Kidney tubule cell (primary cell): ENCODE measurements around the gene CD37.

ENCODE experiments used
- DNase-seq: peaks from one replicate; pipeline ENCODE4 v3.0.0-alpha.2; 2018; ENCODE audit warnings: low spot score

The CD37 gene

GRCh38 chr19:49382639-49383038, 47.4 kb downstream of the CD37 start:
- DNase-seq: no peak

GRCh38 chr19:49383599-49383998, 48.4 kb downstream of the CD37 start:
- DNase-seq: no peak

- DNase-seq: peak; percentile 50
These were observed 52.7 kb downstream of the CD37 start, which contains the start of gene KASH5 for GRCh38 chr19:49387936-49388372. TSS of gene KASH5 (plus strand) at chr19:49388249. CDS start at chr19:49390884, 2,635 bp downstream.

- no peak for DNase-seq
These were observed 54.2 kb downstream of the CD37 start for GRCh38 chr19:49389406-49389805.
